ENCODE results near the gene ATOH8. TPM values are rescaled to one million over a fixed set of nuclear protein-coding genes. Genes with fewer than 3 reads are reported as not detected.

ATOH8 gene
- total RNA-seq, 1 experiment from 2014 or later: 0.20 TPM

- Histone ChIP-seq H3K27me3 (ENCODE audit: insufficient read depth, low read length) (no peaks in the 10 kb centered on the region), H3K18ac (ENCODE audit: insufficient read length, low read depth, low read length) (no peak overlapping the region), H2BK15ac (ENCODE audit: low read depth, low read length) (no peak overlapping the region), H3K14ac (ENCODE audit: insufficient read depth, low read length) (no peak overlapping the region), H3T11ph (ENCODE audit: low read length) (no peak overlapping the region), H4K91ac (ENCODE audit: insufficient read length, low read depth, low read length) (no peak overlapping the region), H2BK12ac (ENCODE audit: insufficient read length, low read depth, low read length) (no peak overlapping the region), H3K27ac (ENCODE audit: insufficient read length, low read depth, low read length) (no peak overlapping the region), H4K20me1 (ENCODE audit: control insufficient read depth, insufficient read depth, insufficient read length) (no peaks in the 10 kb centered on the region), H2AFZ (ENCODE audit: low read length) (no peak overlapping the region), H3K79me2 (ENCODE audit: insufficient read depth, low read length) (no peaks in the 10 kb centered on the region), H3K4ac (ENCODE audit: low read depth, low read length) (no peak overlapping the region), H3K4me2 (ENCODE audit: insufficient read depth, insufficient read length, low read length) (no peak overlapping the region), H2AK5ac (ENCODE audit: insufficient read length, low read length) (no peak overlapping the region), H3K4me1 (ENCODE audit: insufficient read depth, low read length) (no peaks in the 10 kb centered on the region), H3K56ac (ENCODE audit: insufficient read length, low read depth, low read length) (no peak overlapping the region), H3K23ac (ENCODE audit: insufficient read length, low read depth, low read length) (no peak overlapping the region), H4K8ac (replicated peaks; ENCODE audit: insufficient read length, low read depth, low read length) (no peak overlapping the region), H3K9ac (ENCODE audit: extremely low read depth, insufficient read length, low read length) (no peak overlapping the region), H3K9me3 (ENCODE audit: control insufficient read depth, low read depth, low read length) (no peaks in the 10 kb centered on the region), H2BK20ac (ENCODE audit: low read depth, low read length, poor library complexity, severe bottlenecking) (no peak overlapping the region), H3K23me2 (ENCODE audit: insufficient read length, low read depth, low read length, poor library complexity, severe bottlenecking) (no peaks in the 10 kb centered on the region), H2BK5ac (ENCODE audit: insufficient read length, low read length) (no peak overlapping the region), H2BK120ac (ENCODE audit: low read depth, low read length, poor library complexity, severe bottlenecking) (no peak overlapping the region), H4K5ac (ENCODE audit: insufficient read length, low read depth, low read length) (no peak overlapping the region), H3K79me1 (ENCODE audit: insufficient read depth, low read depth, low read length, poor library complexity, severe bottlenecking) (no peaks in the 10 kb centered on the region)
- H3K27ac Mint-ChIP-seq: no peak overlapping the region
- H3K9me3 Mint-ChIP-seq: no peaks in the 10 kb centered on the region
- H3K4me1 Mint-ChIP-seq: 0 out of 4 replicates have a peak, but pooled peaks cover 0 to 3% of the 10 kb centered on the region in 2 experiments
- TF ChIP-seq CTCF (conservative IDR thresholded peaks at IDR 0.05): no peak
- peaks cover 14% of the 10 kb centered on the region for H3K27me3 Mint-ChIP-seq (ENCODE audit: low read depth)
- no peak for DNase-seq
- WGBS (ENCODE audit: extremely low coverage, insufficient read length, low lambda C conversion rate): no CpG with 5 or more reads among the region's 10 CpGs
- no peaks in the 10 kb centered on the region; a peak in 1 of 7 replicates for H3K36me3 Mint-ChIP-seq (ENCODE audit: insufficient read depth in 1 of 3, low read depth in 3 of 3)
- H3K4me3 Mint-ChIP-seq: no peak overlapping the region
Measured at GRCh38 chr2:85727798-85728197, 26.0 kb upstream of the ATOH8 start.
